ENCODE results near the gene HSD17B12.
"Not testable (repeated sequence)": the region's sequence is repeated elsewhere in the genome, so short reads cannot be mapped to it uniquely, and the experiment has no call there.

Gene HSD17B12

DNA sequence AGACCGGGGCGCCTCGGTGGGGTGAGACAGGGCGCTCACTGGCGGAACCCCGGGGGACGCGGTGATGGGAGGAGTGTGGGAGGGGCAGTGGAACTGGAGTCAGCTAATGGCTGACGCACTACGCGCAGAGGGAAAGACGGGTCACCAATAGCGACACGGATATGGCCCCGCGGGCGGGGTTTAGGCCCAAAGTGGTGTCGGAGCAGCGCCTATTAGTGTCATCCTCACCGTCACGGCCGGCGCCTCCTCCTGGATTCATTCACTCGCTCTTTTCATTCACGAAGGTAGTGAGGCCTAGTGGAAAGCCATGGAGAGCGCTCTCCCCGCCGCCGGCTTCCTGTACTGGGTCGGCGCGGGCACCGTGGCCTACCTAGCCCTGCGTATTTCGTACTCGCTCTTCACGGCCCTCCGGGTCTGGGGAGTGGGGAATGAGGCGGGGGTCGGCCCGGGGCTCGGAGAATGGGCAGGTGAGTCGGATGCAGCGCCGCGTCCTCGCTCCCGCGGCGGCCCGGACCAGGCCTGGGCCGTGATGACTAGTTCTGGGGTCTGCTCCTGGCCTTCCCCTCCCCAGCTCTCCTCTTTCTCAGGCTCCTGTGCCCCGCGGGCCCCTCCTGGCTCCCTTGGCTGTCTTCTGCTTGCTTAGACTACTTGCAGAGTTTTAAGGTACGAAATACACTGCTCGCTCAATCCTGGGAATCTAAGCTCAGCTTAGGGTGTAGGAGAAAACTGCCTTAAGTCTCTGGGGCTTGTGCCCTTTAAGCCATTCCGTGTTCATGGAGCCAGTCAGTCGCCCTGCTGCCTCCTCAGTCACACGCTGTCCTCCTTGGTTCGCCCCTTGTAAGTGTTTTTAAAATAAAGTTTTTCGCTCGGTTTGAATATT lies at the start of gene HSD17B12:
HSD17B12 (plus strand) TSS at position 218 of the 880 bp plus-strand sequence; CDS start at position 308, 90 bp downstream.
- peak; percentile 99 for DNase-seq (ENCODE audit: low spot score)

DNA sequence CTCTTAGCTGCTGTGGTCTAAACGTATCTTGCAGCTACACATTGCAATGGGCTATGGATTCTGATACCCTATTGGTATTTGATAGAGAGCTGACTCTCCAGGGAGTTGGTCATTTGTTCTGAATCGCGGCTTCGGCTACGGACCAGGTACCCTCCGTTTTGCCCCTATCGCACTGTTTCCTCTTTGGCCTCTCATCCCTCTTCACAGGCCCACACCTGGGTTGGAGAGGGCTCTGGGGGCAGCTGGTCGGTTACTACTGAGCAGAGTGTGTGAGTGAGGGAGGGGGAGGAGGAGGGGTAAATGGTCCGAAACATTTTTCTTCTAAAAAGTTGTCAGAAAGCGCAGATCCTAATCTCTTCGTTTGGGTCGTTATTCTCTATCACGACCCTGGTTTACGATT lies 48.8 kb upstream of the HSD17B12 start:
- DNase-seq (ENCODE audit: low spot score) = no peak

DNA sequence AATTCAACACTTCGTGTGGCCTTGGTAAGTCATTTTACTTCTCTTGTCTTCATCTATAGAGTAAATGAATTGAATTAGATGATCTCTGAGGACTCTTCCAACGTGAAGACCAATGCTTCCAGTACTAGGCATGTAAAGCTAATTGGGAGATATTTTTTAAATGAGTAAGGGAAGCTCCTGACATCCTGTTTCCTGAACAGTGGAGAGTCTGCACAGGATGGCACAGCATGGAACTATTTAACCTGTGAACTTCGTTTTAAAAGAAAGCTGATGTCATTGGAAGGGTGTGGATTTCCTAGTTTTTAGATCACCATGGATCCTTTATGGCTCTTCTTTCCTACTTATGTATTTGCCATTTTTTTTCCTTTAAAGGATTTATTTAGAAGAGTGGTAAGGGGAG lies 48.4 kb upstream of the HSD17B12 start:
- peak; percentile 64 for DNase-seq (ENCODE audit: low spot score)

DNA sequence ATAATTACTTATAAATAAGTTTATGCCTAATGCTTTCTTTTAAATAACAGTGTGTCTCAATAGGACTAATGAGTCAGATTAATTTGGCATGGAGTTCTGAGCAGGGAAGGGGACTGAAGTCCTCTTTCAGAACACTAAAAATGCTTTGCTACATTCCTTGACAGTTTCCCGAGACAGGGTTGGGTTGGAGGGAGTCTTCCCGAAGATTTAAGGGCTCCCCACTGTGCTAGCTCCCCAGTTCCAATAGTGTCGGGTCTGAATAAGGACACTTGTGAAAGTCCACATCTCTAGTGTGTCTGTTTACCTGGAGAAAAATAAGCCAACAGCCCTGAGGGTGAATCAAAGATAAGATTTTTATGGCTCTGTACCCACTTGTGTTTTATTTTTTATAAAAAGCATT lies 41.8 kb upstream of the HSD17B12 start:
- DNase-seq (ENCODE audit: low spot score) = no peak

DNA sequence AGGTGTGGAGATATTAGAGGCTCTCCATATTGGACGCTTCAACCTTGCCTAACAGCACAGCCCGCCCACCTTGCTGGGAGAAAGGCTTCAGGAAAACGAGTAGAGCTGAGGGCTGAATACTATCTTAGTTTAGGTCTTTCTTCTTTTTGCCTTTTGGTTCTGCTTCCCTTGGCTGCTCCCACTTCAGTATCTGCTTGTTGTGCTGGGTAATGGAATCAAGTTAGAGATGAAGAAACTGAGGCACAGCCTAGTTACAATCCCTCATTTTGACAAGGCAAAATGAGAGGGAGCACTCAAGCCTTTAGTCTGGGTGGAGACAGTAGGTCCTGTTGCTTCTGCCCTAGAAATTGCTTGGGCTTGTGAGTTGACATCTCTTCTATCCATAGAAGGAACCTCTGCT lies 41.3 kb upstream of the HSD17B12 start:
- DNase-seq (ENCODE audit: low spot score) = no peak

DNA sequence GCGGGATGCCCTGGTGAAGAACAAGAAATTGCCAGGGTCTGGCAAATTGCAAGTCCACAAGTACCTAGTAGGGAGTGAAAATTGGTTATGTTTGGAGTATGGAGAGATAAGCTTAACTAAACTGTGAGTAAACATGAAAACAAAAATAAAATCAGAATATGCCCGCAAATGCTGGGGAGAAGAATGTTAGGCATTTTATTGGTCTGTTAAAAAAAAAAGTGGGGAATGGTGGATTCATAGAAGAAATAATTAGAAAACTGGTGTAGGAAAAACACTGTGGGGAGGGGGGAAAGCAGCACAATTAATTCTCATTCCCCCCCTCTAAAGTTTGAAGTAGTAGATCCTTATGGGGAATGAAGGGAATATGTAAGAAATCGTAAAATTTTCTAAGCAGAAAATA lies 40.6 kb upstream of the HSD17B12 start:
- no peak for DNase-seq (ENCODE audit: low spot score)

DNA sequence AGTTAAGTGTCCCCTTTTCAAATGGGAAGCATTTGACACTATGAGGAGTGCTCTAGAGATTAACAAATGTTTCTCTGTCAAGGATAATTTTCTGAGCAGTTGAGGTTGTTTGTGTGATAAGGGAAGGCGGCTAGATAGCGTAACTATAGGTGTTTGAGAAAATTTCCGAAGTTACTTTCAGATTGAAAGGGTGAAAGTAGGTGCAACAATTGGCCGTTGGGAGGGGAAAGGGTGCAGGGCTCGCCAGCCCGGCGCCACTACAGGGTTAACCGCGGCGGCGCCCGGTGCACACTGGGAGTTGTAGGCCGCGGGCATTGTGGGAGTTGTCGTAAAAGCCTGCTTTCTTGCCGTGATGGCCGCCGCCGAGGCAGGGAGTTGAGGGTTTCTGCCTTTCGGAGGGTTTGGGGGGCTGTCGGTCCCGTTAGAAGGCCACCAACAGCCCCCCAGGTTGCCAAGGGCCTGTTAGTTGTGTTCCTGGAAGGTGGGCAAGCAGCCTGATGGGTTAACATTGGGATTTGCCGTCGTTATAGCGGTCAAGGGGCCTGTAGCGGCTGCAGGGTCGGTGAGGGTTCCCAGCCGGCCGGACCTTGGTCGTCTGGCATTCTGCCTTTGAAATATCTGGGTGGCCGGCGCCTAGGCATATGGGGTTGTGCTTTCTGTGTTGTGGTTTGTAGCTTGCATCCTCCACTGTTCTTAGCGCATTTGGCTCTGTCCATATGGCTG lies 36.5 kb upstream of the HSD17B12 start:
- DNase-seq (ENCODE audit: low spot score) = peak; percentile 83

DNA sequence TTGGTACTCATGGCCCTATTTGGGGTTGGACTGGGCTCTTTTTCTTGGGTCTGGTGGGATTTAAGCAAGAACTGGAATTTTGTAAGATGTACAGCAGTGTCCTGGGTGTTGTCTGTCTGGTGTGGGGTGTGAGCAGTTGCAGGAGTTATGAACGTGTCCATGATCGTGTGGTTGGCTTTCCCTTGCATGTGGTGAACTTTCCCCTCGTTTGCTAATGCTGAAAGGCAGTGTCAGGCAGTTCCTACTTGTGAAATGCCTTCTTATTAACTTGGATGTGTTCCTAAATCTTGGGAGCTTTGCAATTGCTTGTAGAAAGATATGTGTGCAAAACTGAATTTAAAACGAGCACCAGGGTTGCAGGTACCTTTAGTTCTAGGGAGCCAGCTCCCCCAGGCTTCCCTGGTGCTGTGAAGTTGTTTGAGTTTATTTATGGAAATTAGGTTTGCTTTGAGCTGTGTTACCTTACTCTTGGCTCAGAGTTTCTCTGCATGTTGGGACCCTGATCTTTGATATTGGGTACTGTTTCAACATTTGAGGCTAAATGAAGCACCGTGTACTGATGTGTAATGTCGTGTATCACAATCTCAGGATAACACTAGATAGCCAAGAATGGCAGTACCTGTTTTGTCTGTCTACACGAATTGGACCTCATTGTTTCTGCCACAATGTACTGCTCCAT lies 35.8 kb upstream of the HSD17B12 start:
- no peak for DNase-seq (ENCODE audit: low spot score)

DNA sequence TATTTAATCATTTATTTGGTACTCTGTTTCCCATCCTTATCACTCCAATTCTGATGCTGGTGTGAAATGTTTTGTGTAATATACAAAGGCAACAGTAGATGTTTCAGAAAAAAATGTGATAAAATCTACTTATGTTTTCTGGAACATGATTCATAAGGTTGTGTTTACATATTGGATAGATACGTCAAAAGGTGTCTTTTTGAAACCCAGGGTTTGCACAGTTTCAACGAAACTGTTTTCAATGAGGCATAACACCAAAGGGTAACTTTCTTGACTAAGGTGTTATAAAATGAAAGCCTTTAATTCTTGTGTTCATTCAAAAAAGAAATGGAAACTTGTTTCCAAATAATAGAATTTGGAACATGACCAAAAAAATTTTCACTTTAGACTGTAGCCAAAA lies 33.8 kb upstream of the HSD17B12 start:
- DNase-seq (ENCODE audit: low spot score) = no peak

DNA sequence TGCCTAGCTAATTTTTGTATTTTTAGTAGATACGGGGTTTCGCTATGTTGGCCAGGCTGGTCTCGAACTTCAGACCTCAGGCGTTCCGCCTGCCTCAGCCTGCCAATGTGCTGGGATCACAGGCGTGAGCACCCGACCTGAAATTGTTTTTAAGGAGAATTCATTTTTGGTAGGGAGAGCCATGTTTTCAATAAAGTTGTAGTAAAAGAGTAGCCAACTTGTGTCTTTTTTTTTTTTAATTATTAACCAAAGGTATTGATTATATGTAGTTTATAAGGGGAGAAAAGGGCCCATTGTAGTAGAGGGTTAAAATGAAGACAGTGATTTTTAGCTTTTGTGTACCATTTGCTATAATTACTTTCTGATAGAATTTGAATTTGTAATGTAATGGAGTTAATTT lies 31.6 kb upstream of the HSD17B12 start:
- DNase-seq (ENCODE audit: low spot score) = no peak

DNA sequence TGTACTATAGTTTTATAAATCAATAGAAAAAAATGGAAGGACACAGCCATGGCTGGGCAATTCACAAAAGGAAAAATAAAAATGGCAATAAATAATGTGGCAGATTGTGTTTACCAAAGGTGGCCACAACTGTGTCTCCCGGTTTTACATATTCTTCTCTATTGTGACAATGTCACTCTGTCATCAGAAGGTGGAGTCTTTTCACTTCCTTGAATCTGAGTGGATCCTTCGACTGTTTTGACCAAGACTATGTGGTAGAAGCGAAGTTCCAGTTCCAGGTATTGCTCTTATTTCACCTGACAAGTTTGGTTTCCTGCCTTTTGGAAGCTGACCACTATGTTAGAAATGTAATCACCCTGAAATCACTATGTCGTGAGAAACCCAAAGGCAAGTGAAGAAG lies 31.0 kb upstream of the HSD17B12 start:
- DNase-seq (ENCODE audit: low spot score) = no peak

DNA sequence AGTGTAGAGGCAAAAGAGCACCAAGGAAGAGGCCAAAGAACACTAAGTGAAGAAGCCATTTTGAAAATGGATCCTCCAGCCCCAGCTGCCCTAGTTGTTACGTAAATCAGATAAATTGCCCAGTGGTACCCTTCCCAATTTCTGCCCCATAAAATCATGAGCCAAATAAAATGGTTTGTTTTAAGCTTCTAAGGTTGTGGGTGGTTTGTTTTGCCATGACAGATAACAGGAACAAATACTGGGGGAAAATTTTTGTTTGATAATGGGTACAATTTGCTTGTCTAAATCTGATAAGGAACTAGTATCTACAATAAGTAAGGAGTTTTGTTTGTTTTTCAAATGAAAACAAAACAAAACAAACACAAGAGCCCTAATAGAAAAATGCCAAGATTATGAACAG lies 30.6 kb upstream of the HSD17B12 start:
- no peak for DNase-seq (ENCODE audit: low spot score)

DNA sequence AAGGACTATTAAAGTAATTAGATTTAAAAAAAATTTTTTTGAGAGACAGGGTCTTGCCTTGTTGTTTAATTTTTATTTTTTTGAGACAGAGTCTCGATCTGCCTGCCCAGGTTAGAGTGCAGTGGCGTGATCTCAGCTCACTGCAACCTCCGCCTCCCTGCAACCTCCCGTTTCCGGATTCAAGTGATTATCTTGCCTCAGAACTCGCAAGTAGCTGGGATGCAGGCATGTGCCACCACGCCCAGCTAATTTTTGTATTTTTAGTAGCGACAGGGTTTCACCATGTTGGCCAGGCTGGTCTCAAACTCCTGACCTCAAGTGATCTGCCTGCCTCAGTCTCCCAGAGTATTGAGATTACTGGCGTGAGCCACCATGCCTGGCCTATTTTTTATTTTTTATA lies 17.5 kb upstream of the HSD17B12 start:
- not testable (repeated sequence) for DNase-seq (ENCODE audit: low spot score)

DNA sequence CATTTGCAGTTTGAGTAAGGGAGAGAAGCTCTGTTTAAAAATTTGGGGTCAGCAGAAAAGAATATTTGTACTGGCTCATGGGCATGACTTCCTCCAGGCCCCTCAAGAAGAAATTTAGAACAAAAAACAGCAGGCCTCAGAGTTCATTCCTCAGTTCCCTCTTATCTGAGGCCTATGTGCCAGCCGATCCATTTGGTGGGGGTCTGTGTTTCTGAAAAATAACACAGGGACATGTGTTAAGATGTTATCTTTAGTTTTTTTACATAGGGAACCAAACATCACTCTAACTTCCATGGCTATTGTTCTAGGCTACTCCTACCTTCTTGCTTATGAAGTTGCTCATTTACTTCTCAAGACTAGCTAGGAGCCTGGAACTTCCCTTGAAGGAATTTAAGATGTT lies 16.2 kb upstream of the HSD17B12 start:
- no peak for DNase-seq (ENCODE audit: low spot score)

DNA sequence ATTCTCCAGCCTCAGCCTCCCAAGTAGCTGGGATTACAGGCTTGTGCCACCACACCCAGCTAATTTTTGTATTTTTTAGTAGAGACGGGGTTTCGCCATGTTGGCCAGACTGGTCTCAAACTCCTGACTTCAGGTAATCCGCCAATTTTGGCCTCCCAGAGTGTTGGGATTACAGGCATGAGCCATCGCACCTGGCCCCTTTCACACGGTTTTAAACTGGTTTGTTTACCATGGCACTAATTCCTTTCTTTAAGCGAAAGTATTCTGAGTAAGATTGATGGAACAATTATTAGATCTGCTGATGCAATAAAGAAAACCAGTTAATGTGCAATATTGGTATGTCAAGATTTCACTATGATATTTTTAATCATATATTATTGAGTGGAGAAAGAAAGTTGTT lies 9.3 kb upstream of the HSD17B12 start:
- not testable (repeated sequence) for DNase-seq (ENCODE audit: low spot score)

DNA sequence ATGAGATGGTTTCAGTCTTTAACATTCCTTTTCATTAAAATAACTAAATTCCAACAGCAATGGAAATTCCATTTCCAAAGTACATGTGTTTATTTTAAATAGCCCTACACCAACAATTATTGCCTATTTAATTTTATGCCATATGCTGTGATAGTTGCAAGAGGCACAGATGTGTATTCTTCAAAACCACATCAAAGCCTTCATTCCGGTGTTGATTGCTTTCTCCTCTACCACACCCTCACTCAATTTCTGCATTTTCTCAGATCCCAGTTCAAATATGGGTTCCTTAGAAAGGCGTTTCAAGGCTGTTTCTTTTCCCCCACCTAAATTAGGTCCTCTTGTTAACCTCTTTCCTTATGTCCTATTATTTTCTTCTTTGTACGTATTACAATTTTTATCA lies 6.0 kb upstream of the HSD17B12 start:
- DNase-seq (ENCODE audit: low spot score) = no peak

DNA sequence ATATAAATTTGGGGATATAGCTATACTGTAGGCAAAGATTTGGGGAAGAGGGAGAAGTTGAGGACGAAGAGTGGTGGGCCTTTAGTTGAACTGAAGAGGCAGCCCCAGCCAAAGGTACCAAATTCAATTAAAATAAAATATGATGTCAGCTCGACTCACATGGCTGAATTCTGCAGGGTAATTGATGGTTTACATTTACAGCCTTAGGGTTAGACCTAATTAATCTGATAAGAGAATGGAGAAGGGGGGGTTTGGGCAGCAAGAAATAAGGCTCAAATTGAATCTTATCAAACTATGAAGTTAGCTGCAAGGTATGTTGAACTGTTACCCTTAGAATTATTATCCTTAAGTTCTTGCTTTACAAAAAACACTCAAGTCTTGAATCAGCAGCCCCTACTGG lies 3.6 kb upstream of the HSD17B12 start:
- no peak for DNase-seq (ENCODE audit: low spot score)

DNA sequence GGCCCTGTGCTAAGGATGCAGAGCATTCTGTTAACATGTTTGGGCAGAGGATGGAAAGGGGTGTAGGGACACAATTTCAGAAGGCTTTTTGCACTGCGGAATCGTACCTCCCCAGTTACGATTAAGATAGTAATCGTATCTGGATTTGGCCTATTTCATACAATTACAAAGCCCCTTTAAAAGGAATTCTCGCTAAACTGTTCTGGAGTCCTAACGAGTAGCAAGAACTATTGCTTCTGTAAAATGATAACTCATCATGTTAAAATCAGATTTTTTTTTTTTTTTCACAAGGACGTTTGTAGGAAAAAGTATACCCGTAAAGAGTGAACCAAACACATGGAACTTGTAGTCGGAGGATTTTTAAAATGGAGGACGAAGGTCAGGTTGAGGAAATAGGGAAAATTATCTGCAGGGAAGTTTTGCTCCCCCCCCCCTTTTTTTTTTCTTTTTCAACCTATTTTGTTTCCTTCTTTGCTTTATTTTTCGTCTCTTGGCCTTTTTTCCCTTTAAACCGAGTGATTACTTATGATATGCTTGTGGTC lies 934 bp downstream of the HSD17B12 start:
- peak; percentile 42 for DNase-seq (ENCODE audit: low spot score)

DNA sequence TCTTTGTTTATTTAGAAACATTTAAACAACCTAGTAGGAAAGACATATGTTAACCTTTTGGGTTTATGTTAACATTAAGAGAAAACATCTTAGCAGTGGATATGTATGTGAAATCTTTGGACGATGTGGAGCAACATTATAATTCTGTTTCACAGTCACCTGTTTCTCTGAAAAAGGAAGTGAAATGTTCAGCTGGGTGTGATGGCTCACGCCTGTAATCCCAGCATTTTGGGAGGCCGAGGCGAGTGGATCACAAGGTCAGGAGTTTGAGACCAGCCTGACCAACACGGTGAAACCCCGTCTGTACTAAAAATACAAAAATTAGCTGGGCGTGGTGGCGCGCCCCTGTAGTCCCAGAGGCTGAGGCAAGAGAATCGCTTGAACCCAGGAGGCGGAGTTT lies 1.5 kb downstream of the HSD17B12 start:
- DNase-seq (ENCODE audit: low spot score) = not testable (repeated sequence)

DNA sequence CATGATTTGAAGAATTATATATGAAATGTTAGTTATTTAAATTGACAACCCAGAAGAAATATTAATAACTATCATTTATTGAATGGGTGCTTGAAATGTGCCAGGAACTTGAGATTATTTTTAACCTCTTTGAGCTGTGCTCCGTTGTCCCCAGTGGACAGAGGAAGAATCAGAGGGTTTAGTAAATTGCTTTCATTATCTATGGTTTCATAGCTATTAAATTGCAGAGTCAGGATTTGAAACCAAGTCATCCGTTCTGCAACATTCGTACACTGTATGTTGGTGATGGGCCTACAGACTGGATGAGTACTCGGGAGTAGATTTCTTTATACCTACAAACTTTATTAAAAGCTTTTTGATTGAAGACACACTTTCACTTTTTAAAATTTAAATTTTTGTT lies 4.9 kb downstream of the HSD17B12 start:
- peak; percentile 5 for DNase-seq (ENCODE audit: low spot score)

DNA sequence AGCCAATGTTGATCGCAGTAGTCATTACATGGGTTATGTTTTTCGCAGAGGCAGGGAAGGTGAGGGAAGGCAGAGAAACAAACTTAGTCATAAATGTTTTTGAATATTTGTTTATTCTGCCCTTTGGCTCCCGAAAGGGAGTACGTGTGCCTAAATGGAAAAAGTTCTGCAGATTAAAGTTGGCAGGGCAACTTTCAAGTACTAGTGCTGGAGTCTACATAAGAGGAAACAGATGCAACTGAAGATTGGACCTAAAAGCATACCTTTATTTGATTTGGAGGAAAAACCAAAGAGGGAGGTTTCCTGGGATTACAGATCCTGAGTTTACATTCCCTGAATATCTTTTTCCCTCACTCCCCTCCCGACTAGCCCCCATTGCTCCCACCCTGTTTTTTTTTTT lies 5.7 kb downstream of the HSD17B12 start:
- DNase-seq (ENCODE audit: low spot score) = no peak

DNA sequence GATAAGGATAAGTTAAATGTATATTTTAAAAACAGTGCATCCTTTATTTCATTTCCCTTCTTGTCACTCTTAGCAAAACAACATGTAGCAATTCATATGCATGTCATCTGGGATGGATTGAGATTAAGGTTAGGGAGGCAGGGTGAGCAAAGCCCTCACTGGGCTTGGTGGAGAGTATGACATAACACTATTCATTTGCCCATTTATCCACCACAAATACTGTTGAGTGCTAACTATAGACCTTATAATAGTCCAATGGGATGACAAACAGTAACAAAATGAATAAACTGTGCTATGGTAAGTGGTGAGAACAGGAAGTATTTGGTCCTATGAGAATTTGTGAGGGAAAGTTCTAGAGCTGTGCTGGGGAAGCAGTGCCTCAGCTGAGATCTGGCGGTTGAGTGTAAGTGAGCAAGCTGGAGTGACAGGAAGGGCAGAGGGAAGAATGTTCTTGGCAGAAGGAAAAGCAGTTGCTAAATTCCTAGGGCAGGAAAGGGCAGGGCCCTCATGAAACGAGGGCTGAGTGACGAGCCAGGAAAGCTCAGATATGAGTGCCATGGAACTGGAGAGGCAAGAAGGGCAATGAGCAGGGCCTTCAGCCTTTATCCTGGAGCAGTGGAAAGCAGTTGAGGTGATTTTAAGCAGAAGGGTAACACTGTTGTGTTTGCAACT lies 6.7 kb downstream of the HSD17B12 start:
- DNase-seq (ENCODE audit: low spot score) = peak; percentile 5

All from kidney tubule cell (primary cell).